Tibial artery (tissue), 4 donors: Measurements from ENCODE around the gene CHKA.

Experiments
- DNase-seq, 2 donors: peaks; one replicate each; pipeline ENCODE4 v3.0.0-alpha.2; 2019
- H3K27ac ChIP-seq, 2 donors: fragments of 200-600 bp; sonication (generic) in 1 of 2; 1 replicate in 1 of 2; 2 replicates in 1 of 2; pipeline ENCODE4 v1.5.1; 2018 to 2019; ENCODE audit warnings: mild to moderate bottlenecking in 1 of 2
- H3K27me3 ChIP-seq, 2 donors: fragments of 200-600 bp; sonication (generic) in 1 of 2; one replicate each; pipeline versions ENCODE4 v1.5.1 to v1.6.0; 2016 to 2019
- H3K36me3 ChIP-seq, 3 donors: fragments of 200-600 bp; sonication (generic) in 2 of 3; one replicate each; pipeline ENCODE4 v1.5.1; 2016 to 2019; ENCODE audit warnings: mild to moderate bottlenecking in 2 of 3
- H3K4me1 ChIP-seq, 4 donors: fragments of 200-600 bp; sonication (generic) in 2 of 4; 1 replicate in 3 of 4; 2 replicates in 1 of 4; pipeline ENCODE4 v1.5.1; 2016 to 2019
- H3K4me3 ChIP-seq, 2 donors: fragments of 200-600 bp; sonication (generic) in 1 of 2; 1 replicate in 1 of 2; 2 replicates in 1 of 2; pipeline ENCODE4 v1.5.1; 2018 to 2019; ENCODE audit warnings: mild to moderate bottlenecking in 2 of 2
- H3K9me3 ChIP-seq, 3 donors: fragments of 200-600 bp; sonication (generic) in 1 of 3; one replicate each; pipeline ENCODE4 v1.5.1; 2016 to 2019
- CTCF ChIP-seq, 2 experiments: fragments of 200-600 bp in 1 of 2; fragments of 450-650 bp in 1 of 2; IDR thresholded peaks; one replicate each; pipeline ENCODE4 v1.5.1; 2017 to 2019; ENCODE audit warnings: antibody characterized with exemption in 2 of 2, mild to moderate bottlenecking in 1 of 2, moderate library complexity in 1 of 2
- intact Hi-C: fragments of 100-400 bp; cut with DNase I; formaldehyde crosslinking; loops from one replicate; pipeline ENCODE4 v1.15.0; 2023; ENCODE audit warnings: low total_unique reads

Gene CHKA

GRCh38 chr11:68158580-68158979 lies 37.4 kb upstream of the CHKA start:
- no peak overlapping the region for H3K4me3 ChIP-seq
- peaks cover 15 to 49% (median 20%) of the 10 kb centered on the region in 3 donors for H3K36me3 ChIP-seq
- H3K27ac ChIP-seq = no peak overlapping the region
- TF ChIP-seq CTCF (IDR thresholded peaks at IDR 0.05) = no peak
- no peaks in the 10 kb centered on the region for H3K9me3 ChIP-seq
- H3K4me1 ChIP-seq = no peaks in the 10 kb centered on the region
- intact Hi-C loops = no loop called here
- no peaks in the 10 kb centered on the region for H3K27me3 ChIP-seq
- DNase-seq = no peak

GRCh38 chr11:68153742-68154141 lies 32.6 kb upstream of the CHKA start:
- no peaks in the 10 kb centered on the region for H3K9me3 ChIP-seq
- intact Hi-C loops = no loop called here
- TF ChIP-seq CTCF (IDR thresholded peaks at IDR 0.05) = no peak
- H3K36me3 ChIP-seq = peaks cover 8 to 24% (median 9%) of the 10 kb centered on the region in 3 donors
- DNase-seq = no peak
- no peaks in the 10 kb centered on the region for H3K4me1 ChIP-seq
- H3K4me3 ChIP-seq = no peak overlapping the region
- no peak overlapping the region for H3K27ac ChIP-seq
- H3K27me3 ChIP-seq = peaks cover 0 to 5% of the 10 kb centered on the region in 2 donors

GRCh38 chr11:68150037-68150436 lies 28.8 kb upstream of the CHKA start:
- intact Hi-C loops = no loop called here
- DNase-seq = no peak
- Histone ChIP-seq H3K36me3 (peaks cover 0 to 3% (median 0%) of the 10 kb centered on the region in 3 donors), H3K4me3 (no peak overlapping the region), H3K9me3 (no peaks in the 10 kb centered on the region), H3K4me1 (peaks cover 0 to 22% (median 10%) of the 10 kb centered on the region in 4 donors), H3K27me3 (peaks cover 0 to 7% of the 10 kb centered on the region in 2 donors), H3K27ac (no peak overlapping the region)
- TF ChIP-seq CTCF (IDR thresholded peaks at IDR 0.05) = no peak

GRCh38 chr11:68149417-68149816 lies 28.2 kb upstream of the CHKA start:
- intact Hi-C loops = no loop called here
- Histone ChIP-seq H3K27ac (no peak overlapping the region), H3K27me3 (peaks cover 0 to 7% of the 10 kb centered on the region in 2 donors), H3K4me1 (peaks cover 0 to 22% (median 10%) of the 10 kb centered on the region in 4 donors), H3K9me3 (no peaks in the 10 kb centered on the region), H3K36me3 (no peaks in the 10 kb centered on the region), H3K4me3 (no peak overlapping the region)
- TF ChIP-seq CTCF (IDR thresholded peaks at IDR 0.05) = no peak
- DNase-seq = no peak

- no peak for TF ChIP-seq CTCF (IDR thresholded peaks at IDR 0.05)
- Histone ChIP-seq H3K4me3 (no peak overlapping the region), H3K27ac (no peak overlapping the region), H3K4me1 (peaks cover 0 to 22% (median 10%) of the 10 kb centered on the region in 4 donors), H3K27me3 (peaks cover 0 to 7% of the 10 kb centered on the region in 2 donors), H3K9me3 (no peaks in the 10 kb centered on the region), H3K36me3 (no peaks in the 10 kb centered on the region)
- intact Hi-C loops = no loop called here
- no peak for DNase-seq
These were observed 27.7 kb upstream of the CHKA start for GRCh38 chr11:68148879-68149278.
